NCI-H1092 treated with DMSO at 0.1 percent for 48 hours (cell line): ENCODE results near the gene MINK1.
"Not testable (repeated sequence)": the region's sequence is repeated elsewhere in the genome, so short reads cannot be mapped to it uniquely, and the experiment has no call there.

Experiments used
- DNase-seq: peaks from one replicate; lab custom pipeline; 2025; lab: John Stamatoyannopoulos, UW

Gene MINK1

GRCh38 chr17:4899341-4900230 lies 66.4 kb downstream of the MINK1 start, which contains the start of gene C17orf107:
Gene C17orf107, plus strand, starts transcription at chr17:4899536. Its CDS starts 227 bp downstream, at chr17:4899763.
- DNase-seq, result no peak

GRCh38 chr17:4900231-4901107 lies 67.3 kb downstream of the MINK1 start:
- DNase-seq, result no peak

GRCh38 chr17:4901108-4901647 lies 68.0 kb downstream of the MINK1 start:
- DNase-seq, result no peak

- no peak for DNase-seq
Observed at GRCh38 chr17:4901648-4902344, 68.7 kb downstream of the MINK1 start.

GRCh38 chr17:4902540-4902939 lies 69.4 kb downstream of the MINK1 start:
- no peak for DNase-seq

- DNase-seq, result peak; percentile 47
Observed at GRCh38 chr17:4903051-4903818, 70.1 kb downstream of the MINK1 start, which contains the start of gene CHRNE. Gene CHRNE, minus strand, starts transcription at chr17:4903098. Its CDS starts 35 bp downstream, at chr17:4903063.

- DNase-seq, result not testable (repeated sequence)
Observed at GRCh38 chr17:4906642-4907041, 73.5 kb downstream of the MINK1 start.

GRCh38 chr17:4908301-4908700 lies 75.2 kb downstream of the MINK1 start:
- DNase-seq, result no peak

GRCh38 chr17:4908711-4909496 lies 75.8 kb downstream of the MINK1 start:
- DNase-seq, result peak; percentile 79

GRCh38 chr17:4913994-4914393 lies 80.9 kb downstream of the MINK1 start:
- no peak for DNase-seq

- not testable (repeated sequence) for DNase-seq
Observed at GRCh38 chr17:4914551-4914950, 81.4 kb downstream of the MINK1 start.

GRCh38 chr17:4919511-4920047 lies 86.4 kb downstream of the MINK1 start:
- DNase-seq, result no peak

- no peak for DNase-seq
Observed at GRCh38 chr17:4920351-4921048, 87.4 kb downstream of the MINK1 start.

- DNase-seq, result no peak
Observed at GRCh38 chr17:4921320-4921719, 88.2 kb downstream of the MINK1 start.

GRCh38 chr17:4926577-4927335 lies 93.6 kb downstream of the MINK1 start:
- not testable (repeated sequence) for DNase-seq

GRCh38 chr17:4928881-4929280 lies 95.7 kb downstream of the MINK1 start:
- no peak for DNase-seq

- no peak for DNase-seq
Observed at GRCh38 chr17:4931963-4932362, 98.8 kb downstream of the MINK1 start, which contains the start of gene GP1BA. Gene GP1BA, plus strand, starts transcription at chr17:4932277. Its CDS starts 328 bp downstream, at chr17:4932605.

- DNase-seq, result no peak
Observed at GRCh38 chr17:4932756-4933155, 99.6 kb downstream of the MINK1 start.
